Stomach (tissue), 4 donors: Measurements from ENCODE around the gene NTPCR.

Experiments used
- POLR2A ChIP-seq, 4 donors: fragments of 450-650 bp; IDR thresholded peaks; one replicate each; pipeline ENCODE4 v1.6.1; 2016; ENCODE audit warnings: antibody characterized with exemption in 4 of 4, control low read depth in 2 of 4, mild to moderate bottlenecking in 1 of 4, moderate library complexity in 1 of 4
- POLR2AphosphoS5 ChIP-seq, 3 donors: sonication (generic); formaldehyde crosslinking; IDR thresholded peaks; one replicate each; pipeline ENCODE4 v1.6.1; 2016; ENCODE audit warnings: antibody characterized with exemption in 3 of 3
- TF ChIP-seq, protein P1 (sequence below), 7 experiments: fragments of 450-650 bp in 4 of 7; fragments of 200-600 bp in 3 of 7; sonication (generic) in 3 of 7; IDR thresholded peaks; one replicate each; pipeline ENCODE4 v1.5.1; 2016 to 2019; ENCODE audit warnings: antibody characterized with exemption in 7 of 7, control low read depth in 2 of 7, mild to moderate bottlenecking in 1 of 7

DNA sequence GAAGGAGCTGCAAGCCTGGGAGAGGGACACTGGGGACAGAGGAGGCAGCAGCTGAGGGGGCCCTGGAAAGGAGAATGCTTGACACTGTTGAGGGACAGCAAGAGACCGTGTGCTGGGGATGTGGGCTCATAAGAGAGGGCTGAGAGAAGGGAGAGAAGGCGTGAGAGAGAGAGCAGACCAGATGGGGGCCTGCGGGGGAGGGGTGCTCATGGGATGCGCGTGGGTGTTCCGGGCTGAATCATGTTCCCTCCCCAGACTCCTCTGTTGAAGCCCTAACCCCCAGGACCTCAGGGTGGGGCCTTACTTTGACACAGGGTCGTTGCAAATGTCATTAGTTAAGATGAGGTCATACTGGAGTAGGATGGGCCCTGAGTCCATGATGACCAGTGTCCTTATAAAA lies 40.8 kb downstream of the NTPCR start:
- TF ChIP-seq, protein P1, sequence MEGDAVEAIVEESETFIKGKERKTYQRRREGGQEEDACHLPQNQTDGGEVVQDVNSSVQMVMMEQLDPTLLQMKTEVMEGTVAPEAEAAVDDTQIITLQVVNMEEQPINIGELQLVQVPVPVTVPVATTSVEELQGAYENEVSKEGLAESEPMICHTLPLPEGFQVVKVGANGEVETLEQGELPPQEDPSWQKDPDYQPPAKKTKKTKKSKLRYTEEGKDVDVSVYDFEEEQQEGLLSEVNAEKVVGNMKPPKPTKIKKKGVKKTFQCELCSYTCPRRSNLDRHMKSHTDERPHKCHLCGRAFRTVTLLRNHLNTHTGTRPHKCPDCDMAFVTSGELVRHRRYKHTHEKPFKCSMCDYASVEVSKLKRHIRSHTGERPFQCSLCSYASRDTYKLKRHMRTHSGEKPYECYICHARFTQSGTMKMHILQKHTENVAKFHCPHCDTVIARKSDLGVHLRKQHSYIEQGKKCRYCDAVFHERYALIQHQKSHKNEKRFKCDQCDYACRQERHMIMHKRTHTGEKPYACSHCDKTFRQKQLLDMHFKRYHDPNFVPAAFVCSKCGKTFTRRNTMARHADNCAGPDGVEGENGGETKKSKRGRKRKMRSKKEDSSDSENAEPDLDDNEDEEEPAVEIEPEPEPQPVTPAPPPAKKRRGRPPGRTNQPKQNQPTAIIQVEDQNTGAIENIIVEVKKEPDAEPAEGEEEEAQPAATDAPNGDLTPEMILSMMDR (IDR thresholded peaks at IDR 0.05): no peak
- no peak for TF ChIP-seq POLR2A (IDR thresholded peaks at IDR 0.05)
- no peak for TF ChIP-seq POLR2AphosphoS5 (IDR thresholded peaks at IDR 0.05)
